Mucosa of rectum (tissue), 2 donors: ENCODE results near the gene IQSEC3.

Experiments used
- H3K27ac ChIP-seq, 2 donors: one replicate each; pipeline ENCODE4 v1.7.0; 2013; ENCODE audit warnings: inconsistent platforms in 2 of 2, low read depth in 2 of 2, low read length in 2 of 2
- H3K27me3 ChIP-seq, 2 donors: one replicate each; pipeline ENCODE4 v1.7.0; 2013; ENCODE audit warnings: low read length in 2 of 2; ENCODE audit not compliant: control insufficient read depth in 2 of 2, insufficient read depth in 2 of 2
- H3K36me3 ChIP-seq, 2 donors: one replicate each; pipeline ENCODE4 v1.7.0; 2013; ENCODE audit warnings: low read length in 2 of 2; ENCODE audit not compliant: control insufficient read depth in 2 of 2, insufficient read depth in 2 of 2
- H3K4me1 ChIP-seq, 2 donors: one replicate each; pipeline ENCODE4 v1.7.0; 2013; ENCODE audit warnings: low read length in 2 of 2, mild to moderate bottlenecking in 1 of 2; ENCODE audit not compliant: control insufficient read depth in 2 of 2, insufficient read depth in 2 of 2
- H3K4me3 ChIP-seq, 2 donors: one replicate each; pipeline ENCODE4 v1.7.0; 2013; ENCODE audit warnings: low read length in 2 of 2
- H3K9ac ChIP-seq, 2 donors: one replicate each; pipeline ENCODE4 v1.7.0; 2013; ENCODE audit warnings: low read length in 2 of 2, low read depth in 1 of 2, mild to moderate bottlenecking in 1 of 2
- H3K9me3 ChIP-seq, 2 donors: one replicate each; pipeline ENCODE4 v1.7.0; 2013; ENCODE audit warnings: low read length in 2 of 2; ENCODE audit not compliant: control insufficient read depth in 2 of 2
- donor health status: healthy.
- donor health status: Normal muscosa, but diverticular disease.

Gene IQSEC3

DNA sequence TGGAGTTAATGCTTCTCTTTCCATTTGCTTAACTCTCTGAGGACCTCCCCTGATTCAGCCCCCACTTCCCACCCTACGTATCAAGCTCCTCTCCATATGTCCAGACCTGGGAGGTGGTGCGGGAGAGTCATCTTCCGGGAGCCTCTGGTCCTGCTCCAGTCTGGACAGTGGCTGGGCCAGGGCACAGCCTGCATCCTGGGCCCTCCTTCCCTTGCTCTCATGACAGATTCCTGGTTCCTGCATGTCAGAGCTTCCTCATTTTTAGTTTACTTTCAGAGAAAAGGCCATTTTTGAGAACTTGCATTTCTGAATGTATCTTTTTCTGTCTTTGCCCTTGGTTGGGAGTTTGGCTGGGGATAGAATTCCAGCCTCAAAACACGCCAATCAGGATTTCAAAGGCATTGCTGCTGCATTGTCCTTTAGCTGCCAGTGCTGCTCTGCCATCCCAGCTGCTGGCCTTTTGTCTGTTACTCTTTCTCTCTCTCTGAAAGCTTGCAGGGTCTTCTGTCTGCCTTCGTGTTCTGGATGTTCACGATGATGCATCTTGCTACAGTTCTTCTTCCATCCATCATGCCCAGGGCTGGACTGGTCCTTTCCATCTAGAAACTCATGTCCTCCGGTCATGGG is 92.7 kb downstream of the IQSEC3 start:
- Histone ChIP-seq H3K9me3 (no peaks in the 10 kb centered on the region), H3K4me1 (no peaks in the 10 kb centered on the region), H3K36me3 (no peaks in the 10 kb centered on the region), H3K9ac (no peak overlapping the region), H3K4me3 (no peak overlapping the region), H3K27me3 (no peaks in the 10 kb centered on the region), H3K27ac (no peak overlapping the region)

DNA sequence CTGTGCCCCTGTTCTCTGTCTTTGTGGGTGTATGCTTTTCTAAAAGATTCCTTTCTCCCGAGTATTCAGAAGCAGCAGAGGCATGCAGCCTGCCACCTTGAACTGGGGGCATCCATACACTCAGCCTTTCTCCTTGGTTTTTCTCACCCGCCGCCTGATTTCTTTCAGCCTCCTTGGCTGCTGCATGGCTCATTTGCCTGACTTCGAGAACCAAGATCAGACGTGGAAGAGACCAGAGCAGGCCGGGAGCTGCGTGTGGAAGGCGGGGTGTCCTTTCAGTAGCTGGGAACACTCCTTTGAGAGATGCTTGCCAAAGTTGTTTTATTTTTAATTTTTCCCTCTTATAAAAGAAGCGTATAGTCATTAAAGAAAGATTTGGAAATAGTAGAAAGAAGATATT is 94.3 kb downstream of the IQSEC3 start:
- Histone ChIP-seq H3K9me3 (no peaks in the 10 kb centered on the region), H3K27ac (no peak overlapping the region), H3K4me3 (no peak overlapping the region), H3K36me3 (no peaks in the 10 kb centered on the region), H3K9ac (no peak overlapping the region), H3K27me3 (no peaks in the 10 kb centered on the region), H3K4me1 (no peaks in the 10 kb centered on the region)

DNA sequence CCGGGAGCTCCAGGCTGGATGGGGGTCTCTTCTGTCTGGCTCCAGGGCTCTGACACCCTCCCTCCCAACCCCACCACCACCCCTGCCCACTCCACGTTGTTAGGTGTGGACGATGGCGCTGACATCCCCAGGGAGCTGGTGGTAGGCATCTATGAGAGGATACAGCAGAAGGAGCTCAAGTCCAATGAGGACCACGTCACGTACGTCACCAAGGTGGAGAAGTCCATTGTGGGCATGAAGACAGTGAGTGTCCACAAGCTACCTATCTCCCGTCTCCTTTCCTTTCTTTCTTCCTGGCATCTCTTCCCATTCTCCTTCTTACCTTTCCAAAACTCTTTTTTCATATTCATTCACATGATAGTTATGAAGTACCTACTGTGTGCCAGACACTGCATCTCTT is 95.3 kb downstream of the IQSEC3 start:
- Histone ChIP-seq H3K27me3 (no peaks in the 10 kb centered on the region), H3K4me1 (no peaks in the 10 kb centered on the region), H3K27ac (no peak overlapping the region), H3K4me3 (no peak overlapping the region), H3K9ac (no peak overlapping the region), H3K36me3 (no peaks in the 10 kb centered on the region), H3K9me3 (no peaks in the 10 kb centered on the region)

GRCh38 chr12:162467-163307 is 96.1 kb downstream of the IQSEC3 start:
- H3K9ac ChIP-seq: no peak overlapping the region
- H3K9me3 ChIP-seq: no peaks in the 10 kb centered on the region
- no peaks in the 10 kb centered on the region for H3K27me3 ChIP-seq
- H3K4me3 ChIP-seq: no peak overlapping the region
- H3K4me1 ChIP-seq: peaks cover 2 to 6% of the 10 kb centered on the region in 2 donors
- H3K36me3 ChIP-seq: no peaks in the 10 kb centered on the region
- no peak overlapping the region for H3K27ac ChIP-seq

DNA sequence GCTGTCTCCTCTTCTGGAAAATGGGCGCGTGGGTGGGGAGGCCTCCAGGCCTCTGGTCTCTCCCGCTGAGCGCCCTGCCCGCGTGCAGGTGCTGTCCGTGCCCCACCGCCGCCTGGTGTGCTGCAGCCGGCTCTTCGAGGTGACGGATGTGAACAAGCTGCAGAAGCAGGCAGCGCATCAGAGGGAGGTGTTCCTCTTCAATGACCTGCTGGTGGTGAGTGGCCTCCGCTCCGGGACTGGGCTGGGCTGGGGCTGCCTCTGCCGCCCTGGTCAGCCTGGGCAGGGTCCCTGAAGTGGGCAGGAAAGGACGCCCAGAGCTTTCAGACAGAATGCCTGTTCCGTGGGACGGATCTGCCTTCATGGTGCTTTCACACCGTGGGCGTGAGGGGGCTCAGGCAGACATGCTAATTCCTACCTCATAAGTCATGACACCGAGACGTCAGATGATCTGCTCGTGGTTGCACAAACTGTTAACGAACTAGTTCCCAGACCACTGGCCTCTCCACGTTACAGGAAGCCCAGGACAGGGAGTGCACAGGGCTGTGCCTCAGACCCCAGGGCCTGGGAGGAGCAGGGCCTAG is 96.9 kb downstream of the IQSEC3 start:
- Histone ChIP-seq H3K4me1 (peaks cover 2 to 8% of the 10 kb centered on the region in 2 donors), H3K27ac (no peak overlapping the region), H3K9me3 (no peaks in the 10 kb centered on the region), H3K9ac (no peak overlapping the region), H3K27me3 (no peaks in the 10 kb centered on the region), H3K4me3 (no peak overlapping the region), H3K36me3 (no peaks in the 10 kb centered on the region)

GRCh38 chr12:164207-164606 is 97.6 kb downstream of the IQSEC3 start:
- no peaks in the 10 kb centered on the region for H3K27me3 ChIP-seq
- H3K4me3 ChIP-seq: no peak overlapping the region
- H3K36me3 ChIP-seq: no peaks in the 10 kb centered on the region
- H3K9ac ChIP-seq: no peak overlapping the region
- no peaks in the 10 kb centered on the region for H3K9me3 ChIP-seq
- H3K27ac ChIP-seq: no peak overlapping the region
- H3K4me1 ChIP-seq: peaks cover 2 to 8% of the 10 kb centered on the region in 2 donors

DNA sequence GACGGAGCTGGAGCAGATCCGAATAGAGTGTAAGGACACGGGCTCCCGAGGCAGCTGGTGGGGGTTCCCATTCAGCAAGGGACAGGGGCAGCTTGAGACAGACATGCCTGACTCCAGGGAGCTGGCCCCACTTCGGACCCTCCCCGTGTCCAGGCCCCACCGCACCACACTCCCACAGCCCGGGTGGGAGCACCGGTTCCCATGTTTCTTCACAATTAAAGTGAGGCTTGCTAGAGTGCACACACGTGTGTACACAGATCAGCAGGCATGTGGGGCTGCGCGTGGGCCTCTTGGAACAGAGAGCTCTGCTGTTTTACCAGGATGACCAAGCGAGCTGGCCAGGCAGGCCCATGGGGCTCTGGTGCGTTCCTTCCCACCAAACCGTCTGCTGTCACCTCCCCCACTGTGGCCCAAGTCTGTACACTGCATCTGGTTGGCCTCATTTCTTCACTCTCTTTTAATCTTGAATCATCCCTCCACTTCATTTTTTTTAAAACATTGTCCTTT is 99.3 kb downstream of the IQSEC3 start:
- Histone ChIP-seq H3K9me3 (no peaks in the 10 kb centered on the region), H3K27ac (peak overlapping the region in 1 of 2 donors; percentile 2), H3K27me3 (no peaks in the 10 kb centered on the region), H3K9ac (no peak overlapping the region), H3K4me1 (peaks cover 2 to 8% of the 10 kb centered on the region in 2 donors), H3K36me3 (no peaks in the 10 kb centered on the region), H3K4me3 (no peak overlapping the region)

GRCh38 chr12:166425-167075 is 100.0 kb downstream of the IQSEC3 start:
- peaks cover 2 to 10% of the 10 kb centered on the region in 2 donors for H3K4me1 ChIP-seq
- no peak overlapping the region for H3K9ac ChIP-seq
- H3K36me3 ChIP-seq: no peaks in the 10 kb centered on the region
- H3K27ac ChIP-seq: peak overlapping the region in 1 of 2 donors; percentile 2
- H3K4me3 ChIP-seq: no peak overlapping the region
- H3K27me3 ChIP-seq: no peaks in the 10 kb centered on the region
- H3K9me3 ChIP-seq: no peaks in the 10 kb centered on the region

- Histone ChIP-seq H3K27me3 (no peaks in the 10 kb centered on the region), H3K27ac (no peak overlapping the region), H3K4me3 (no peak overlapping the region), H3K9ac (no peak overlapping the region), H3K36me3 (no peaks in the 10 kb centered on the region), H3K9me3 (no peaks in the 10 kb centered on the region), H3K4me1 (peaks cover 7 to 22% of the 10 kb centered on the region in 2 donors)
These were observed 101.5 kb downstream of the IQSEC3 start for GRCh38 chr12:167959-168600.
